H1 (cell line): ENCODE results near the gene ECE2. TPM values are rescaled to one million over a fixed set of nuclear protein-coding genes. Genes with fewer than 3 reads are reported as not detected.

Experiments
- ATF2 ChIP-seq: IDR thresholded peaks from 2 replicates; pipeline ENCODE4 v1.6.1; 2012; ENCODE audit warnings: low read length, inconsistent platforms
- ATF3 ChIP-seq: IDR thresholded peaks from 2 replicates; pipeline ENCODE4 v1.6.1; 2011; ENCODE audit warnings: low read depth, mild to moderate bottlenecking, low read length; ENCODE audit not compliant: insufficient read depth
- CHD7 ChIP-seq: fragments of 300-600 bp; sonication (generic); IDR thresholded peaks from 2 replicates; pipeline ENCODE4 v1.7.1; 2012; ENCODE audit warnings: low read length, moderate library complexity, mild to moderate bottlenecking, inconsistent platforms; ENCODE audit not compliant: insufficient replicate concordance
- CREB1 ChIP-seq: IDR thresholded peaks from 2 replicates; pipeline ENCODE4 v1.6.1; 2012; ENCODE audit warnings: inconsistent platforms
- KDM4A ChIP-seq: IDR thresholded peaks from one replicate; pipeline ENCODE4 v1.7.1; 2012; ENCODE audit warnings: low read depth, mild to moderate bottlenecking, moderate library complexity, low read length, inconsistent platforms; ENCODE audit not compliant: severe bottlenecking
- MAX ChIP-seq: IDR thresholded peaks from 2 replicates; pipeline ENCODE4 v1.6.1; 2012; ENCODE audit warnings: inconsistent platforms
- polyA plus RNA-seq, 7 experiments: library from polyadenylated mRNA; depleted of rRNA in 3 of 7; stranded (reverse) in 5 of 7; unstranded in 2 of 7; fragments of >200 nt in 5 of 7; fragments of 200-250 nt in 2 of 7; gene quantifications; 1 replicate in 5 of 7; 2 replicates in 1 of 7; 4 replicates in 1 of 7; pipeline versions ENCODE4 v1.2.1 to v1.2.3, GENCODE V29; 2011 to 2013; ENCODE audit warnings: missing spikeins in 2 of 7, mixed read lengths in 2 of 7
- total RNA-seq: library from RNA; stranded (reverse); fragmentation: NEBNext Ultra II Directional; extraction: Animal tissue kit (Norgen Biotek cat#: 25700); gene quantifications from 2 replicates; pipeline ENCODE4 v1.2.1, GENCODE V29; 2021

The ECE2 gene
- total and polyA plus RNA-seq, 2 of the 8 experiments (the other 6 are each of a cell fraction or from before 2014, with no cell fraction given): 0.44 to 0.86 TPM

GRCh38 chr3:184335661-184336546 is 60.1 kb downstream of the ECE2 start (continued):
- TF ChIP-seq ATF2 (peak; percentile 45; the same call in 1 of the 2 replicates), CREB1 (peak; percentile 98), ATF3 (0 out of 2 replicates have a peak, but pooled peaks have one; percentile 5), CHD7 (no peak), MAX (peak; percentile 36; the same call in 1 of the 2 replicates), KDM4A (peak; percentile 52)
